Keratinocyte (primary cell): Measurements from ENCODE around the gene DIP2C. TPM values are rescaled to one million over a fixed set of nuclear protein-coding genes. Genes with fewer than 3 reads are reported as not detected.

Experiments
- DNase-seq: peaks from one replicate; pipeline ENCODE4 v3.0.0-alpha.2; 2011; ENCODE audit warnings: low read depth, missing footprints, low spot score
- FAIRE-seq: peaks from 2 replicates; lab custom pipeline; 2011; peaks lifted over from hg19 to GRCh38; lab: Jason Lieb, UNC
- H2AFZ ChIP-seq: 2 replicates; pipeline ENCODE4 v1.6.0; 2012; ENCODE audit warnings: low read length, control low read depth, inconsistent platforms; ENCODE audit not compliant: control insufficient read depth
- H3K27ac ChIP-seq: 2 replicates; pipeline ENCODE4 v1.5.1; 2011; ENCODE audit warnings: low read length; ENCODE audit not compliant: control insufficient read depth, insufficient read depth
- H3K27me3 ChIP-seq: 3 replicates; pipeline ENCODE4 v1.6.0; 2011; ENCODE audit warnings: low read length; ENCODE audit not compliant: control insufficient read depth, insufficient read depth; ENCODE audit errors: extremely low read depth
- H3K36me3 ChIP-seq, 2 experiments: 2 replicates in 1 of 2; 3 replicates in 1 of 2; pipeline ENCODE4 v1.5.1; 2011; ENCODE audit warnings: low read length in 2 of 2, mild to moderate bottlenecking in 1 of 2; ENCODE audit not compliant: control insufficient read depth in 2 of 2, insufficient read depth in 2 of 2; ENCODE audit errors: extremely low read depth in 1 of 2
- H3K4me1 ChIP-seq: 3 replicates; pipeline ENCODE4 v1.5.1; 2011; ENCODE audit warnings: low read length; ENCODE audit not compliant: control insufficient read depth, insufficient read depth; ENCODE audit errors: extremely low read depth
- H3K4me2 ChIP-seq: 3 replicates; pipeline ENCODE4 v1.6.0; 2011; ENCODE audit warnings: low read depth, low read length; ENCODE audit not compliant: control insufficient read depth, insufficient read depth; ENCODE audit errors: extremely low read depth
- H3K4me3 ChIP-seq, 3 experiments: fragments of 200-600 bp in 1 of 3; sonication (generic) in 1 of 3; 2 replicates in 2 of 3; 3 replicates in 1 of 3; pipeline ENCODE4 v1.5.1; 2011 to 2016; ENCODE audit warnings: low read length in 3 of 3, mild to moderate bottlenecking in 3 of 3, control low read depth in 2 of 3, inconsistent platforms in 1 of 3, low read depth in 1 of 3, mixed read lengths in 1 of 3, mixed run types in 1 of 3, moderate library complexity in 1 of 3; ENCODE audit not compliant: control insufficient read depth in 2 of 3, insufficient read depth in 2 of 3; ENCODE audit errors: extremely low read depth in 1 of 3
- H3K79me2 ChIP-seq: 2 replicates; pipeline ENCODE4 v1.6.0; 2012; ENCODE audit warnings: low read length; ENCODE audit not compliant: control insufficient read depth, insufficient read depth
- H3K9ac ChIP-seq: 3 replicates; pipeline ENCODE4 v1.6.0; 2011; ENCODE audit warnings: low read length; ENCODE audit not compliant: control insufficient read depth, insufficient read depth; ENCODE audit errors: extremely low read depth
- H3K9me1 ChIP-seq: 3 replicates; pipeline ENCODE4 v1.6.0; 2011; ENCODE audit warnings: low read length; ENCODE audit not compliant: control insufficient read depth, insufficient read depth; ENCODE audit errors: extremely low read depth
- H3K9me3 ChIP-seq: 2 replicates; pipeline ENCODE4 v1.5.1; 2012; ENCODE audit warnings: low read depth, low read length; ENCODE audit not compliant: control insufficient read depth
- H4K20me1 ChIP-seq: 3 replicates; pipeline ENCODE4 v1.6.0; 2011; ENCODE audit warnings: low read length; ENCODE audit not compliant: control insufficient read depth, insufficient read depth; ENCODE audit errors: extremely low read depth
- EZH2 ChIP-seq: IDR thresholded peaks from one replicate; pipeline ENCODE4 v1.6.1; 2012; ENCODE audit warnings: inconsistent platforms, mild to moderate bottlenecking, low read length, moderate library complexity
- dilution Hi-C: fragments of 300-500 bp; cut with MboI; formaldehyde crosslinking; loops from one replicate; pipeline ENCODE4 v1.7.0; 2020; ENCODE audit warnings: low sequenced_read_pairs; ENCODE audit not compliant: extremely low pct_ligation_motif_present
- polyA plus RNA-seq, 5 experiments: library from polyadenylated mRNA; depleted of rRNA in 3 of 5; stranded (reverse) in 3 of 5; stranded (forward) in 1 of 5; unstranded in 1 of 5; fragments of >200 nt; gene quantifications; 1 replicate in 1 of 5; 2 replicates in 3 of 5; 3 replicates in 1 of 5; pipeline versions ENCODE4 v1.2.1 to v1.2.3, GENCODE V29; 2011 to 2012; ENCODE audit warnings: missing spikeins in 2 of 5, low read depth in 1 of 5, low replicate concordance in 1 of 5
- TF ChIP-seq, protein P1 (sequence below), 3 experiments: IDR thresholded peaks in 1 of 3; conservative IDR thresholded peaks in 1 of 3; optimal IDR thresholded peaks in 1 of 3; 2 replicates in 2 of 3; 3 replicates in 1 of 3; pipeline versions ENCODE3 to v1.5.1; 2011; ENCODE audit warnings: low read length in 3 of 3, mild to moderate bottlenecking in 3 of 3, moderate library complexity in 2 of 3, control low read depth in 1 of 3, inconsistent platforms in 1 of 3; ENCODE audit not compliant: insufficient read depth in 2 of 3; ENCODE audit errors: extremely low read depth in 1 of 3

The DIP2C gene
- polyA plus RNA-seq, 1 donor (not counting 4 experiments of a cell fraction or from before 2014, with no cell fraction given) = 1.3 TPM

- Histone ChIP-seq H3K36me3 (no peaks in the 10 kb centered on the region), H3K4me3 (no peak overlapping the region), H3K4me1 (no peaks in the 10 kb centered on the region), H3K9me1 (no peaks in the 10 kb centered on the region), H3K79me2 (no peaks in the 10 kb centered on the region), H3K27me3 (no peaks in the 10 kb centered on the region), H2AFZ (no peak overlapping the region), H3K27ac (no peak overlapping the region), H3K4me2 (no peak overlapping the region), H3K9ac (no peak overlapping the region), H3K9me3 (peaks cover 5% of the 10 kb centered on the region), H4K20me1 (no peaks in the 10 kb centered on the region)
- dilution Hi-C loops = no loop called here
- no peak for FAIRE-seq
- TF ChIP-seq, protein P1, sequence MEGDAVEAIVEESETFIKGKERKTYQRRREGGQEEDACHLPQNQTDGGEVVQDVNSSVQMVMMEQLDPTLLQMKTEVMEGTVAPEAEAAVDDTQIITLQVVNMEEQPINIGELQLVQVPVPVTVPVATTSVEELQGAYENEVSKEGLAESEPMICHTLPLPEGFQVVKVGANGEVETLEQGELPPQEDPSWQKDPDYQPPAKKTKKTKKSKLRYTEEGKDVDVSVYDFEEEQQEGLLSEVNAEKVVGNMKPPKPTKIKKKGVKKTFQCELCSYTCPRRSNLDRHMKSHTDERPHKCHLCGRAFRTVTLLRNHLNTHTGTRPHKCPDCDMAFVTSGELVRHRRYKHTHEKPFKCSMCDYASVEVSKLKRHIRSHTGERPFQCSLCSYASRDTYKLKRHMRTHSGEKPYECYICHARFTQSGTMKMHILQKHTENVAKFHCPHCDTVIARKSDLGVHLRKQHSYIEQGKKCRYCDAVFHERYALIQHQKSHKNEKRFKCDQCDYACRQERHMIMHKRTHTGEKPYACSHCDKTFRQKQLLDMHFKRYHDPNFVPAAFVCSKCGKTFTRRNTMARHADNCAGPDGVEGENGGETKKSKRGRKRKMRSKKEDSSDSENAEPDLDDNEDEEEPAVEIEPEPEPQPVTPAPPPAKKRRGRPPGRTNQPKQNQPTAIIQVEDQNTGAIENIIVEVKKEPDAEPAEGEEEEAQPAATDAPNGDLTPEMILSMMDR (optimal IDR thresholded peaks at IDR 0.05 in 1 of 3, IDR thresholded peaks at IDR 0.05 in 1 of 3, conservative IDR thresholded peaks at IDR 0.05 in 1 of 3; ENCODE audit: extremely low read depth in 1 of 3, insufficient read depth in 2 of 3, low read length in 3 of 3) = no peak
- TF ChIP-seq EZH2 = no peak
- no peak for DNase-seq
These were observed 117.6 kb downstream of the DIP2C start for GRCh38 chr10:571688-572451.

DNA sequence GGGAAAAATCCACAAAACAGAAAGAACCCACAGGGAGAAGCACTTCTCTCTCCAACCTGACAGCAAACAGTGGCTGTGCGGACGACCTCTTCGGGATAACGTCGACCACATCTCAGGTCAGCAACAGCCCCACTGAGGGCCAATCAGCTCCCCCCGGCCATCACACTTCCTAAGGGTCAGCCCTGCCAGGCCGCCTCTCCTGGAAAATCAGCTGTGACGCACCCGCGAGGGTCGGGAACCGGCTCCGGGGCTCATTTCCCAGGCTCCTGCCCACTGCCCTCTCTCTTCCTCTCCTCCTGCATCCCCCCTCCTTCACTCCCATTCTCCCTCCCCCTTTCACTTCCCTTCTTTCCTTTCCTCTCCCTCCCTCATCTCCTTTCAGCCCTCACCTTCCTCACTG lies 118.3 kb downstream of the DIP2C start:
- FAIRE-seq (no peak), DNase-seq (no peak)
- Histone ChIP-seq H2AFZ (no peak overlapping the region), H3K9me1 (no peaks in the 10 kb centered on the region), H3K9me3 (peaks cover 5% of the 10 kb centered on the region), H3K4me2 (no peak overlapping the region), H3K36me3 (no peaks in the 10 kb centered on the region), H3K4me1 (no peaks in the 10 kb centered on the region), H3K27me3 (no peaks in the 10 kb centered on the region), H3K27ac (no peak overlapping the region), H4K20me1 (no peaks in the 10 kb centered on the region), H3K9ac (no peak overlapping the region), H3K4me3 (no peak overlapping the region), H3K79me2 (no peaks in the 10 kb centered on the region)
- dilution Hi-C loops = no loop called here
- no peak for TF ChIP-seq EZH2
- TF ChIP-seq, protein P1 (optimal IDR thresholded peaks at IDR 0.05 in 1 of 3, IDR thresholded peaks at IDR 0.05 in 1 of 3, conservative IDR thresholded peaks at IDR 0.05 in 1 of 3; ENCODE audit: extremely low read depth in 1 of 3, insufficient read depth in 2 of 3, low read length in 3 of 3) = no peak
